ENCODE measurements around the gene CCDC188.

CCDC188 gene

DNA sequence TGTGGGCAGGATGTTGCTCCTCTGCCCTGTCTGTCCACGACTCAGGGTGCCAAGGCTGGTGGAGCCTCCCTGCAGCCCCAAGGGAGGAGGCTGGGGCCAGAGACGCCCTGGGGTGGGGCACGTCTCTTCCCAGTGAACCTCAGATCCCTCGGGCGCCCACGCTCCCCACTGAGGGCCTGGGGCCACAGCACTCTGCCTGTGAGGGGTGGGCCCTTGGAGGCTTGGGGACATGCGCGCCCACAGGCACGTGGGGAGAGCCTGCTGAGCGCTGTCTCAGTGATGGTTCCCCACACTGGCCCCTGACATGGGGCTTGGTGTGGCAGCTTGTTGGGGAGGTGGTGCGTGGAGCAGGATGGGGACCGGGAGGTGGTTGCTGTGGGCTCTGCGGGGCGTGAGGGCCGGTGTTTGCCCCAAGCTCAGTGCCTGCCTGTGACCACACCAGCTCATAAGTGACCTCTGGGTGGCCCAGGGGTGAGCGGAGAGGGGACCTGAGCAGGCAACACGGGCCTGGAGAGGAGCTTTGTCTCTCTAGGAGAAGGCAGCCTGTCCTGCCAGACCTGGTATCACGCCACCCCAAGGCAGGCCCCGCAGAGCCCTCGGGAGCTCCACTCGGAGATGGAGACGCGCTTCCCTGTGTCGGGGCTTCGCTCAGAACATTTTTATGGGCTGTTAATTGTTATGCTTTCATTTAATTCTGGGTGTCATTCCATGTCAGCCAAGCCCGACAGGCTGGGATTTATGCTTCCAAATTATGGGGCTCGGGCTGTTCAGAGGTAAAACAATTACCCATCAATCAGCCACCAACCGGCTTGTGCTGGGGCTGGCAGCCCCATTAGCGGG lies 27.4 kb upstream of the CCDC188 start:
- ChIA-PET POLR2A (interaction anchor here (0.9 kb wide), 1 partner anchor 18 kb away, joined by 3 read pairs; no protein-coding TSS in a partner anchor), CTCF (interaction anchor here (1.4 kb wide), 1 partner anchor 9 kb away, joined by 4 read pairs; no protein-coding TSS in a partner anchor)
- no peak for DNase-seq (ENCODE audit: extremely low spot score)
- TF ChIP-seq, protein P1, sequence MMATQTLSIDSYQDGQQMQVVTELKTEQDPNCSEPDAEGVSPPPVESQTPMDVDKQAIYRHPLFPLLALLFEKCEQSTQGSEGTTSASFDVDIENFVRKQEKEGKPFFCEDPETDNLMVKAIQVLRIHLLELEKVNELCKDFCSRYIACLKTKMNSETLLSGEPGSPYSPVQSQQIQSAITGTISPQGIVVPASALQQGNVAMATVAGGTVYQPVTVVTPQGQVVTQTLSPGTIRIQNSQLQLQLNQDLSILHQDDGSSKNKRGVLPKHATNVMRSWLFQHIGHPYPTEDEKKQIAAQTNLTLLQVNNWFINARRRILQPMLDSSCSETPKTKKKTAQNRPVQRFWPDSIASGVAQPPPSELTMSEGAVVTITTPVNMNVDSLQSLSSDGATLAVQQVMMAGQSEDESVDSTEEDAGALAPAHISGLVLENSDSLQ (IDR thresholded peaks at IDR 0.05) = peak; percentile 47; the same call in 1 of the 2 replicates
- TF ChIP-seq BHLHE40 (IDR thresholded peaks at IDR 0.05; ENCODE audit: borderline replicate concordance) = no peak

DNA sequence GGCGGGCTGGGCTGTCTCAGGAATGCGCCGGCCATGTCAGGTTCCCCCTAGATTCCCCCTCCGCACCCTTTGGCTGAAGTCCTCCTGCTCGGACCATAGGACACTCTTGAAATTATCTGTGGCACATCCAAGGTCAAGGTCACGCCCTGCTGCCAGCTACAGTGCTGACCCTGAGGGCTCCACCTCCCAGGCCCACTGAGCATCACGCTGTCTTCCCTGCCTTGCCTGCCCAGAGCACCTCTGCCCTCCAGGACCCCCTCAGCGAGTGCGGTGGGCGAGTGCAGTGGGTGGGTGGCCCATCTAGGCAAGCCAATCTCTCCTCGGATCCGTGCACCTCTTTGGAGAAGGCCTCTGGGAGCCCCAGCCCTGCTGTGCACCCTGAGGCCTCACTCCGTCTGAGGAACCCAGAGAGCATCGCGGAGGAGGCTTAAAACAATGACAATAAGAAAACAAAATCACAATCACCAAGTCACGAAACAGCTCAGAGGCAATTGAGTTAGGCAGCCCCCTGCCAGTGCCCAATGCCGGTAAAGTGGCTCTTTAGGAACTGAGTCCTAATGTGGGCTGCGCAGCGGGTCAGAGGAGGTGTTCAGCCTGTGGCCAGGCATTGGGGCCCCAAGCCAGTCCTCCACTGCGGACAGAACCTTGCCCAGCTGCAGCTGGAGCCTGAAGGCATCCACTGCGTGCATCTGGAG lies 26.5 kb upstream of the CCDC188 start:
- POLR2A ChIA-PET = no interaction called here
- CTCF ChIA-PET = interaction anchor here (1.4 kb wide), 1 partner anchor 10 kb away, joined by 4 read pairs; no protein-coding TSS in a partner anchor
- TF ChIP-seq TARDBP (IDR thresholded peaks at IDR 0.05) (no peak), LEF1 (IDR thresholded peaks at IDR 0.05; ENCODE audit: borderline replicate concordance) (no peak), ARNT (IDR thresholded peaks at IDR 0.05) (no peak), FOXA1 (IDR thresholded peaks at IDR 0.05) (no peak), SP1 (IDR thresholded peaks at IDR 0.05) (no peak), ZNF384 (IDR thresholded peaks at IDR 0.05) (no peak), FOXK2 (IDR thresholded peaks at IDR 0.05) (no peak), L3MBTL2 (conservative IDR thresholded peaks at IDR 0.05) (no peak), ELF4 (IDR thresholded peaks at IDR 0.05) (no peak), FOXM1 (IDR thresholded peaks at IDR 0.05; ENCODE audit: borderline replicate concordance) (no peak), BHLHE40 (IDR thresholded peaks at IDR 0.05; ENCODE audit: borderline replicate concordance) (no peak), CTBP1 (IDR thresholded peaks at IDR 0.05; ENCODE audit: borderline replicate concordance) (no peak), SUZ12 (IDR thresholded peaks at IDR 0.05) (no peak), NFRKB (IDR thresholded peaks at IDR 0.05) (no peak), HDGF (IDR thresholded peaks at IDR 0.05; ENCODE audit: borderline replicate concordance) (no peak)
- TF ChIP-seq, protein P1 (IDR thresholded peaks at IDR 0.05) = no peak
- DNase-seq (ENCODE audit: extremely low spot score) = no peak

DNA sequence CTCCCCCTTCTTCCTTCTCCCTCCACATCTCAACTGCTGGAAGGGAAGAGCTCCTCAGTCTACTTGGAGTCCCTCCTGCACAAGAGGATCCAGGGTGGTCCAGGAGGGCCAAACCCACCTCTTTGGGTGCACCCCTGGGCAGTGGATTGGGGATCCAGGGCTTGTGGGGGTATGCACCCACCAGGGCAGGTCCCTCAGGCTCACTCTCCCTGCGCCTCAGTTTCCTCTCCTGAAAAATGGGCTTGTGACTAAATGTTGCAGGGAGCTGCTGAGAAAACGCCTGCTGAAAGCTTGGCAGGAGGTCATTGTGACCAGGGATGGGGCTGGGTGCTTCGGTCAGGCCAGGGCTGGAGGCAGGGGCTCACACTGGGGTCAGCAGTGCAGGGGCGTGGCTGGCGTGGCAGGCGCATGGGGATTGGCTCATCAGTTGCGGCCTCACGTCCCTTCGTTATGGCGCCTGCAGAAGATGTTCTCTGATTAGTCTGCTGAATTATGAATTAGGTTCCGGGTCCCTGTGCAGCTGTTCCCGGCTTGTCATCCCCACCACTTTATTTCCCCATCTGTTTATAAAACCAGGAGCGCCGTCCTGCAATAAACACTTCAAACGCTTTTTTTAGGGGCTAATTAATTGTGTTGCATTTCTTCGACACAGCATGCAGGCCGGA lies 25.7 kb upstream of the CCDC188 start:
- TF ChIP-seq L3MBTL2 (conservative IDR thresholded peaks at IDR 0.05) = no peak
- TF ChIP-seq BHLHE40 (IDR thresholded peaks at IDR 0.05; ENCODE audit: borderline replicate concordance) = no peak
- no peak for TF ChIP-seq SUZ12 (IDR thresholded peaks at IDR 0.05)
- DNase-seq (ENCODE audit: extremely low spot score) = no peak
- ChIA-PET POLR2A (no interaction called here), CTCF (interaction anchor here (1.8 kb wide), 1 partner anchor 62 kb away, joined by 4 read pairs; no protein-coding TSS in a partner anchor)

DNA sequence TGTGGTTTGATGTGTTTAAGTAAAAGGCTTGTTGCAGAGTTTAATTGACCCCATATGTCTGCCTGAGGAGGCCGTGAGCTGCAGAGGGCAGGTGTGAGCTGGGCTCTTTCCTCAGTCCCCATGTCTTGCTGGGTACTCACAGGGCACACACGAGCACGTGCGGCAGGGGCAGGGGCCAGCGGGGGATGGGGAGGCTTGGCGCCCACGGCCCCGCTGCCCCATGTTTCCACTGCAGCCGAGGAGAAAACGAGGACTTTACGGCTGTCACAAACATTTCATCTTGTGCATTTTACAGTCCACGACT lies 24.7 kb upstream of the CCDC188 start:
- no peak for DNase-seq (ENCODE audit: extremely low spot score)
- ChIA-PET POLR2A (no interaction called here), CTCF (interaction anchor here (1.0 to 1.8 kb wide), 2 partner anchors 63 to 83 kb away, joined by 4 read pairs; no protein-coding TSS in a partner anchor)
- TF ChIP-seq FOXK2 (IDR thresholded peaks at IDR 0.05) (no peak), FOXA1 (IDR thresholded peaks at IDR 0.05) (no peak), HDGF (IDR thresholded peaks at IDR 0.05; ENCODE audit: borderline replicate concordance) (no peak), ELF4 (IDR thresholded peaks at IDR 0.05) (no peak), ZNF384 (IDR thresholded peaks at IDR 0.05) (no peak), NFRKB (IDR thresholded peaks at IDR 0.05) (no peak), LEF1 (IDR thresholded peaks at IDR 0.05; ENCODE audit: borderline replicate concordance) (no peak), BHLHE40 (IDR thresholded peaks at IDR 0.05; ENCODE audit: borderline replicate concordance) (no peak), SP1 (IDR thresholded peaks at IDR 0.05) (no peak), FOXM1 (IDR thresholded peaks at IDR 0.05; ENCODE audit: borderline replicate concordance) (no peak), TARDBP (IDR thresholded peaks at IDR 0.05) (no peak), CTBP1 (IDR thresholded peaks at IDR 0.05; ENCODE audit: borderline replicate concordance) (no peak), ARNT (IDR thresholded peaks at IDR 0.05) (no peak)
- TF ChIP-seq, protein P1 (IDR thresholded peaks at IDR 0.05) = no peak

DNA sequence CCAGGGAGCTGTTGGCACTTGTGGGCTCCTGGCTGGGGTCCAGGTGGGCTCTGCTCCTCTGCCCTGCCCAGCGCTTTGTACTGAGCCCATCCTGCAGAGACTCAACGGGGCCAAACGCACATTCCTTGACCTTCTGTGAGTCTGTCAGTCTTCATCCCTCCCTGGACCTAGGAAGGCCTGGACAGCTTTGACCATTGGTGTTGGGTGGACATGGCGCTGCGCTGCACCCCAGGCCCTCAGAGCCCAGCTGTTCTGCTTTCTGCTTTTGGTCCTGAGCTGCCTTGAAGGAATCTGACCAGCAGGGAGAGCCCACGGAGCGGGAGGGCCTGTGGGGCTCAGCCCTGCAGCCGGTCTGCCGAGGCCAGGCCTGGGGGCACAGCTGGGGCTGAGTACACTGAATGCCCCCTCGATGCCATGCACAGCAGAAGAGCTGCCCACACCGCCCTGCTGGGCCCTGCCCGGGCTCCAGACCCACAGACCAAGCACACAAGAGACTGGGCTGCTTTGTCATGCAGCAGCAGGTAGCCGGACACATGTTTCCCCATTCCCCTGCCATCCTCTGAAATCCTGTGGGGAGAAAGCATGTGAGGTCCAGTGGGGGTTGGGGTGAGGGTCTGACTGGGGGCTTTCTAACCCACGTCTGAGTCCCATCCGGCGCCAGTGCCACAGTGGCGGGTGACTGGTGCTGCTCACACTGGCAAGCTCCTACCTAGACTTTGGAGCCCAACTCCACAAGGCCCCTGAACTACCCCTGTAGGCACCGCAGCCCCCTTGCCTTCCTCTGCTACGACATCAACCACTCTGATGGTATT lies 24.1 kb upstream of the CCDC188 start:
- TF ChIP-seq ZNF384 (IDR thresholded peaks at IDR 0.05) = no peak
- DNase-seq (ENCODE audit: extremely low spot score) = no peak
- POLR2A ChIA-PET = no interaction called here
- CTCF ChIA-PET = interaction anchor here (0.8 to 1.8 kb wide), 3 partner anchors 64 to 84 kb away, joined by 3 to 4 read pairs (median 4); no protein-coding TSS in a partner anchor
